HEK293 (cell line): ENCODE results near the gene RPL23.
A peak's percentile ranks its signal among the peaks of the same experiment; 100 is the strongest.

Experiments
- OSR2 ChIP-seq: fragments of 450-650 bp; formaldehyde crosslinking; IDR thresholded peaks from 2 replicates; pipeline ENCODE4 v1.5.1; 2016; ENCODE audit warnings: missing biosample characterization, missing genetic modification characterization
- SETDB1 ChIP-seq: IDR thresholded peaks from one replicate; pipeline ENCODE4 v1.6.1; 2017; ENCODE audit warnings: mild to moderate bottlenecking, low read length, moderate library complexity, mixed read lengths; ENCODE audit not compliant: insufficient read length
- SP2 ChIP-seq: fragments of 450-650 bp; formaldehyde crosslinking; IDR thresholded peaks from 2 replicates; pipeline ENCODE4 v1.5.1; 2016; ENCODE audit warnings: missing biosample characterization, missing genetic modification characterization
- ZBTB17 ChIP-seq: fragments of 450-650 bp; formaldehyde crosslinking; IDR thresholded peaks from 2 replicates; pipeline ENCODE4 v1.5.1; 2016; ENCODE audit warnings: missing biosample characterization, missing genetic modification characterization
- ZBTB20 ChIP-seq: fragments of 450-650 bp; formaldehyde crosslinking; IDR thresholded peaks from 2 replicates; pipeline ENCODE4 v1.5.1; 2016; ENCODE audit warnings: missing biosample characterization, missing genetic modification characterization
- ZFP69B ChIP-seq: fragments of 450-650 bp; formaldehyde crosslinking; IDR thresholded peaks from 2 replicates; pipeline ENCODE4 v1.5.1; 2016; ENCODE audit warnings: missing biosample characterization, missing genetic modification characterization
- ZNF112 ChIP-seq: fragments of 450-650 bp; formaldehyde crosslinking; IDR thresholded peaks from 2 replicates; pipeline ENCODE4 v1.5.0; 2017; ENCODE audit warnings: missing biosample characterization, missing genetic modification characterization
- ZNF16 ChIP-seq: fragments of 450-650 bp; formaldehyde crosslinking; IDR thresholded peaks from 2 replicates; pipeline ENCODE4 v1.5.1; 2016; ENCODE audit warnings: low read depth, missing biosample characterization, missing genetic modification characterization
- ZNF311 ChIP-seq: fragments of 450-650 bp; formaldehyde crosslinking; IDR thresholded peaks from 2 replicates; pipeline ENCODE4 v1.5.1; 2017; ENCODE audit warnings: missing biosample characterization, missing genetic modification characterization, borderline replicate concordance
- ZNF335 ChIP-seq: fragments of 450-650 bp; formaldehyde crosslinking; conservative IDR thresholded peaks from 2 replicates; pipeline ENCODE4 v1.5.1; 2016; ENCODE audit warnings: missing biosample characterization, missing genetic modification characterization
- ZNF394 ChIP-seq: fragments of 450-650 bp; formaldehyde crosslinking; IDR thresholded peaks from 2 replicates; pipeline ENCODE4 v1.5.1; 2016; ENCODE audit warnings: missing biosample characterization, missing genetic modification characterization, mild to moderate bottlenecking, moderate library complexity, borderline replicate concordance
- ZNF48 ChIP-seq: fragments of 450-650 bp; formaldehyde crosslinking; IDR thresholded peaks from 2 replicates; pipeline ENCODE4 v1.5.1; 2016; ENCODE audit warnings: missing biosample characterization, missing genetic modification characterization
- ZNF555 ChIP-seq: fragments of 450-650 bp; formaldehyde crosslinking; conservative IDR thresholded peaks from 2 replicates; pipeline ENCODE4 v1.5.1; 2017; ENCODE audit warnings: missing biosample characterization, mild to moderate bottlenecking, missing genetic modification characterization, inconsistent platforms
- ZNF664 ChIP-seq: fragments of 450-650 bp; formaldehyde crosslinking; IDR thresholded peaks from 2 replicates; pipeline ENCODE4 v1.5.1; 2016; ENCODE audit warnings: missing biosample characterization, missing genetic modification characterization
- ZNF837 ChIP-seq: fragments of 450-650 bp; formaldehyde crosslinking; IDR thresholded peaks from 2 replicates; pipeline ENCODE4 v1.5.1; 2016; ENCODE audit warnings: missing biosample characterization, missing genetic modification characterization
- TF ChIP-seq, protein P1 (sequence below): fragments of 450-650 bp; formaldehyde crosslinking; conservative IDR thresholded peaks from 2 replicates; pipeline ENCODE4 v1.5.1; 2016; ENCODE audit warnings: low read depth, missing biosample characterization, missing genetic modification characterization
- TF ChIP-seq, protein P2 (sequence below): fragments of 450-650 bp; formaldehyde crosslinking; IDR thresholded peaks from 2 replicates; pipeline ENCODE4 v1.5.1; 2016; ENCODE audit warnings: missing biosample characterization, missing genetic modification characterization
- TF ChIP-seq, protein P3 (sequence below): fragments of 450-650 bp; formaldehyde crosslinking; conservative IDR thresholded peaks from 2 replicates; pipeline ENCODE4 v1.5.1; 2016; ENCODE audit warnings: low read depth, missing biosample characterization, missing genetic modification characterization
- TF ChIP-seq, protein P4 (sequence below): fragments of 450-650 bp; formaldehyde crosslinking; IDR thresholded peaks from 2 replicates; pipeline ENCODE4; 2016; ENCODE audit warnings: missing biosample characterization, missing genetic modification characterization
- TF ChIP-seq, protein P5 (sequence below): fragments of 450-650 bp; formaldehyde crosslinking; IDR thresholded peaks from 2 replicates; pipeline ENCODE4 v1.5.1; 2016; ENCODE audit warnings: missing biosample characterization, missing genetic modification characterization
- TF ChIP-seq, protein P6 (sequence below): fragments of 450-650 bp; formaldehyde crosslinking; IDR thresholded peaks from 2 replicates; pipeline ENCODE4 v1.5.1; 2016; ENCODE audit warnings: missing biosample characterization, missing genetic modification characterization

RPL23 gene

DNA sequence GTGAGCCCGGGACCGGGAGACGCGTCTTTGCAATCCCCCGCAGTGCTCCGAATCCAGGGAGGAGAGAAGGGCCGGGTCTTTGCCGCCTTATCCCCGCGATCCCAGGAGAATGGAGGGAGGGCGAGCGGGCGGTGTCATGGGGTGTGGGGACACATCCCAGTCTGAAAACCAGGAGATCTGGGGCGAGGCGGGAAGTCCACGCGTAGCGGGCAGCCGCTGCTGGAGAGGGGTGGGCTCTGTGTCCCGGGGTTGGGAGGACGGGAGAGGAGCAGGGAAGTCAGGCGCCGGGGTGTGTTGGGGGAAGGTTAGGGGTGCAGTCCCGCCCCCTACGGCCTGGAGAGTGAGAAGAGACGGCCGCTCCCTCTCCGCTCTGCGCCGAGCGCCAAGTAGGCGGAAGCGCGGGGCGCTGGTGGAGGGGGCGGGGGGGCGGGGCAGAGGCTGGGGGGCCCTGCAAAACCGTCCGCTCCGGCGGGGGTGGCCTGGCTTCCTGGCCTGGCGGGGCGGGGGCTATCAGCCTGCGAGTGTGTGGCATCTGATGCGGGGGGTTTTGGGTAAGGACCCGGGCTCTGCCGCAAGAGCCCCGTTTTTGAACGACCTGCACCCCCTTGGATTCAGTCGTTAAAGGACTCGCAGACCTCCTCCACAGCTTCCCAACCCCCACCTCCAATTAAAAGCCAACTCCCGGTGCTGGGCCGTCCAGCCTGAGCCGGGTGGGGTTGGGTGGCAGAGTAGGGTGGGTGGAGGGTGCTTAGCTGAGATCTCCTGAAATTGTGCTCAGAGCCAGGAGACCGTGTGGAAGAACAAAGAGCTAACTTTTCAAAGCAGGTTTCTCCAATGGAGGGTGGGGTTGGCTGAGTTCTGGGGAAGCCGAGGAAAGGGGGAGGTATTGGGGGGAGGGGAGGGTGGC lies 17.0 kb upstream of the RPL23 start (continued):
- TF ChIP-seq, protein P1, sequence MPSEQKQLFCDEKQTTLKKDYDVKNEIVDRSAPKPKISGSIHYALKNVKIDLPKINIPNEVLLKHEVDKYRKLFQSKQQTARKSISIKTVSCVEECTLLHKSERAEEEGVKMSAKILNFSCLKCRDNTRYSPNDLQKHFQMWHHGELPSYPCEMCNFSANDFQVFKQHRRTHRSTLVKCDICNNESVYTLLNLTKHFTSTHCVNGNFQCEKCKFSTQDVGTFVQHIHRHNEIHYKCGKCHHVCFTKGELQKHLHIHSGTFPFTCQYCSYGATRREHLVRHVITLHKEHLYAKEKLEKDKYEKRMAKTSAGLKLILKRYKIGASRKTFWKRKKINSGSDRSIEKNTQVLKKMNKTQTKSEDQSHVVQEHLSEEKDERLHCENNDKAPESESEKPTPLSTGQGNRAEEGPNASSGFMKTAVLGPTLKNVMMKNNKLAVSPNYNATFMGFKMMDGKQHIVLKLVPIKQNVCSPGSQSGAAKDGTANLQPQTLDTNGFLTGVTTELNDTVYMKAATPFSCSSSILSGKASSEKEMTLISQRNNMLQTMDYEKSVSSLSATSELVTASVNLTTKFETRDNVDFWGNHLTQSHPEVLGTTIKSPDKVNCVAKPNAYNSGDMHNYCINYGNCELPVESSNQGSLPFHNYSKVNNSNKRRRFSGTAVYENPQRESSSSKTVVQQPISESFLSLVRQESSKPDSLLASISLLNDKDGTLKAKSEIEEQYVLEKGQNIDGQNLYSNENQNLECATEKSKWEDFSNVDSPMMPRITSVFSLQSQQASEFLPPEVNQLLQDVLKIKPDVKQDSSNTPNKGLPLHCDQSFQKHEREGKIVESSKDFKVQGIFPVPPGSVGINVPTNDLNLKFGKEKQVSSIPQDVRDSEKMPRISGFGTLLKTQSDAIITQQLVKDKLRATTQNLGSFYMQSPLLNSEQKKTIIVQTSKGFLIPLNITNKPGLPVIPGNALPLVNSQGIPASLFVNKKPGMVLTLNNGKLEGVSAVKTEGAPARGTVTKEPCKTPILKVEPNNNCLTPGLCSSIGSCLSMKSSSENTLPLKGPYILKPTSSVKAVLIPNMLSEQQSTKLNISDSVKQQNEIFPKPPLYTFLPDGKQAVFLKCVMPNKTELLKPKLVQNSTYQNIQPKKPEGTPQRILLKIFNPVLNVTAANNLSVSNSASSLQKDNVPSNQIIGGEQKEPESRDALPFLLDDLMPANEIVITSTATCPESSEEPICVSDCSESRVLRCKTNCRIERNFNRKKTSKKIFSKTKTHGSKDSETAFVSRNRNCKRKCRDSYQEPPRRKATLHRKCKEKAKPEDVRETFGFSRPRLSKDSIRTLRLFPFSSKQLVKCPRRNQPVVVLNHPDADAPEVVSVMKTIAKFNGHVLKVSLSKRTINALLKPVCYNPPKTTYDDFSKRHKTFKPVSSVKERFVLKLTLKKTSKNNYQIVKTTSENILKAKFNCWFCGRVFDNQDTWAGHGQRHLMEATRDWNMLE = no peak
- TF ChIP-seq ZNF837 (tag by site-specific recombination) = no peak
- peak; percentile 80 for TF ChIP-seq SP2 (tag by site-specific recombination)
- TF ChIP-seq, protein P2, sequence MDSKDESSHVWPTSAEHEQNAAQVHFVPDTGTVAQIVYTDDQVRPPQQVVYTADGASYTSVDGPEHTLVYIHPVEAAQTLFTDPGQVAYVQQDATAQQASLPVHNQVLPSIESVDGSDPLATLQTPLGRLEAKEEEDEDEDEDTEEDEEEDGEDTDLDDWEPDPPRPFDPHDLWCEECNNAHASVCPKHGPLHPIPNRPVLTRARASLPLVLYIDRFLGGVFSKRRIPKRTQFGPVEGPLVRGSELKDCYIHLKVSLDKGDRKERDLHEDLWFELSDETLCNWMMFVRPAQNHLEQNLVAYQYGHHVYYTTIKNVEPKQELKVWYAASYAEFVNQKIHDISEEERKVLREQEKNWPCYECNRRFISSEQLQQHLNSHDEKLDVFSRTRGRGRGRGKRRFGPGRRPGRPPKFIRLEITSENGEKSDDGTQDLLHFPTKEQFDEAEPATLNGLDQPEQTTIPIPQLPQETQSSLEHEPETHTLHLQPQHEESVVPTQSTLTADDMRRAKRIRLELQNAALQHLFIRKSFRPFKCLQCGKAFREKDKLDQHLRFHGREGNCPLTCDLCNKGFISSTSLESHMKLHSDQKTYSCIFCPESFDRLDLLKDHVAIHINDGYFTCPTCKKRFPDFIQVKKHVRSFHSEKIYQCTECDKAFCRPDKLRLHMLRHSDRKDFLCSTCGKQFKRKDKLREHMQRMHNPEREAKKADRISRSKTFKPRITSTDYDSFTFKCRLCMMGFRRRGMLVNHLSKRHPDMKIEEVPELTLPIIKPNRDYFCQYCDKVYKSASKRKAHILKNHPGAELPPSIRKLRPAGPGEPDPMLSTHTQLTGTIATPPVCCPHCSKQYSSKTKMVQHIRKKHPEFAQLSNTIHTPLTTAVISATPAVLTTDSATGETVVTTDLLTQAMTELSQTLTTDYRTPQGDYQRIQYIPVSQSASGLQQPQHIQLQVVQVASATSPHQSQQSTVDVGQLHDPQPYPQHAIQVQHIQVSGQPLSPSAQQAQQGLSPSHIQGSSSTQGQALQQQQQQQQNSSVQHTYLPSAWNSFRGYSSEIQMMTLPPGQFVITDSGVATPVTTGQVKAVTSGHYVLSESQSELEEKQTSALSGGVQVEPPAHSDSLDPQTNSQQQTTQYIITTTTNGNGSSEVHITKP (tag by site-specific recombination) = peak; percentile 97
- peak; percentile 4 for TF ChIP-seq ZNF335
- no peak for TF ChIP-seq OSR2 (tag by site-specific recombination)
- TF ChIP-seq ZNF664 (tag by site-specific recombination) = no peak
- no peak for TF ChIP-seq ZNF112 (tag by site-specific recombination)
- TF ChIP-seq, protein P3, sequence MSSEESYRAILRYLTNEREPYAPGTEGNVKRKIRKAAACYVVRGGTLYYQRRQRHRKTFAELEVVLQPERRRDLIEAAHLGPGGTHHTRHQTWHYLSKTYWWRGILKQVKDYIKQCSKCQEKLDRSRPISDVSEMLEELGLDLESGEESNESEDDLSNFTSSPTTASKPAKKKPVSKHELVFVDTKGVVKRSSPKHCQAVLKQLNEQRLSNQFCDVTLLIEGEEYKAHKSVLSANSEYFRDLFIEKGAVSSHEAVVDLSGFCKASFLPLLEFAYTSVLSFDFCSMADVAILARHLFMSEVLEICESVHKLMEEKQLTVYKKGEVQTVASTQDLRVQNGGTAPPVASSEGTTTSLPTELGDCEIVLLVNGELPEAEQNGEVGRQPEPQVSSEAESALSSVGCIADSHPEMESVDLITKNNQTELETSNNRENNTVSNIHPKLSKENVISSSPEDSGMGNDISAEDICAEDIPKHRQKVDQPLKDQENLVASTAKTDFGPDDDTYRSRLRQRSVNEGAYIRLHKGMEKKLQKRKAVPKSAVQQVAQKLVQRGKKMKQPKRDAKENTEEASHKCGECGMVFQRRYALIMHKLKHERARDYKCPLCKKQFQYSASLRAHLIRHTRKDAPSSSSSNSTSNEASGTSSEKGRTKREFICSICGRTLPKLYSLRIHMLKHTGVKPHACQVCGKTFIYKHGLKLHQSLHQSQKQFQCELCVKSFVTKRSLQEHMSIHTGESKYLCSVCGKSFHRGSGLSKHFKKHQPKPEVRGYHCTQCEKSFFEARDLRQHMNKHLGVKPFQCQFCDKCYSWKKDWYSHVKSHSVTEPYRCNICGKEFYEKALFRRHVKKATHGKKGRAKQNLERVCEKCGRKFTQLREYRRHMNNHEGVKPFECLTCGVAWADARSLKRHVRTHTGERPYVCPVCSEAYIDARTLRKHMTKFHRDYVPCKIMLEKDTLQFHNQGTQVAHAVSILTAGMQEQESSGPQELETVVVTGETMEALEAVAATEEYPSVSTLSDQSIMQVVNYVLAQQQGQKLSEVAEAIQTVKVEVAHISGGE = peak; percentile 50
- peak; percentile 40; the same call in 1 of the 2 replicates for TF ChIP-seq ZBTB17
- peak; percentile 37; the same call in 1 of the 2 replicates for TF ChIP-seq ZFP69B (tag by site-specific recombination)
- TF ChIP-seq SETDB1 = no peak
- TF ChIP-seq, protein P4, sequence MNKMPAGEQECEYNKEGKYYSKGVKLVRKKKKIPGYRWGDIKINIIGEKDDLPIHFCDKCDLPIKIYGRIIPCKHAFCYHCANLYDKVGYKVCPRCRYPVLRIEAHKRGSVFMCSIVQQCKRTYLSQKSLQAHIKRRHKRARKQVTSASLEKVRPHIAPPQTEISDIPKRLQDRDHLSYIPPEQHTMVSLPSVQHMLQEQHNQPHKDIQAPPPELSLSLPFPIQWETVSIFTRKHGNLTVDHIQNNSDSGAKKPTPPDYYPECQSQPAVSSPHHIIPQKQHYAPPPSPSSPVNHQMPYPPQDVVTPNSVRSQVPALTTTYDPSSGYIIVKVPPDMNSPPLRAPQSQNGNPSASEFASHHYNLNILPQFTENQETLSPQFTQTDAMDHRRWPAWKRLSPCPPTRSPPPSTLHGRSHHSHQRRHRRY (tag by site-specific recombination) = 0 out of 2 replicates have a peak, but pooled peaks have one; percentile 60
- TF ChIP-seq, protein P5, sequence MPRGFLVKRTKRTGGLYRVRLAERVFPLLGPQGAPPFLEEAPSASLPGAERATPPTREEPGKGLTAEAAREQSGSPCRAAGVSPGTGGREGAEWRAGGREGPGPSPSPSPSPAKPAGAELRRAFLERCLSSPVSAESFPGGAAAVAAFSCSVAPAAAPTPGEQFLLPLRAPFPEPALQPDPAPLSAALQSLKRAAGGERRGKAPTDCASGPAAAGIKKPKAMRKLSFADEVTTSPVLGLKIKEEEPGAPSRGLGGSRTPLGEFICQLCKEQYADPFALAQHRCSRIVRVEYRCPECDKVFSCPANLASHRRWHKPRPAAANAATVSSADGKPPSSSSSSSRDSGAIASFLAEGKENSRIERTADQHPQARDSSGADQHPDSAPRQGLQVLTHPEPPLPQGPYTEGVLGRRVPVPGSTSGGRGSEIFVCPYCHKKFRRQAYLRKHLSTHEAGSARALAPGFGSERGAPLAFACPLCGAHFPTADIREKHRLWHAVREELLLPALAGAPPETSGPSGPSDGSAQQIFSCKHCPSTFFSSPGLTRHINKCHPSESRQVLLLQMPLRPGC (tag by site-specific recombination) = no peak
- peak; percentile 54; the same call in 1 of the 2 replicates for TF ChIP-seq ZNF394 (tag by site-specific recombination)
- no peak for TF ChIP-seq ZNF16
- TF ChIP-seq ZNF311 (tag by site-specific recombination) = no peak
- TF ChIP-seq ZBTB20 (tag by site-specific recombination) = peak; percentile 69
- TF ChIP-seq ZNF48 = no peak
- no peak for TF ChIP-seq ZNF555 (tag by site-specific recombination)
- TF ChIP-seq, protein P6, sequence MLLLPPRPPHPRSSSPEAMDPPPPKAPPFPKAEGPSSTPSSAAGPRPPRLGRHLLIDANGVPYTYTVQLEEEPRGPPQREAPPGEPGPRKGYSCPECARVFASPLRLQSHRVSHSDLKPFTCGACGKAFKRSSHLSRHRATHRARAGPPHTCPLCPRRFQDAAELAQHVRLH (tag by site-specific recombination) = no peak
